Sigmoid colon (tissue), 4 donors: ENCODE measurements around the gene CPXM1.

Source experiments
- POLR2A ChIP-seq, 2 donors: fragments of 450-650 bp; IDR thresholded peaks; one replicate each; pipeline ENCODE4 v1.6.1; 2016; ENCODE audit warnings: antibody characterized with exemption in 2 of 2, mild to moderate bottlenecking in 2 of 2, moderate library complexity in 2 of 2
- POLR2AphosphoS5 ChIP-seq, 4 donors: sonication (generic); formaldehyde crosslinking; IDR thresholded peaks; one replicate each; pipeline ENCODE4 v1.6.1; 2017; ENCODE audit warnings: antibody characterized with exemption in 4 of 4

- TF ChIP-seq POLR2A (IDR thresholded peaks at IDR 0.05): no peak
- peak in 1 of 4 donors; percentile 47 for TF ChIP-seq POLR2AphosphoS5 (IDR thresholded peaks at IDR 0.05)
These were observed 14.2 kb upstream of the CPXM1 start, which contains the start of gene C20orf141 for GRCh38 chr20:2814587-2815051.
